Mesodermal cell (in vitro differentiated cells): ENCODE results near the gene MPHOSPH9.

ENCODE experiments used
- H3K27ac ChIP-seq: 2 replicates; pipeline ENCODE4 v1.7.0; 2013; ENCODE audit warnings: mild to moderate bottlenecking, low read depth, low read length, moderate library complexity; ENCODE audit not compliant: severe bottlenecking
- H3K36me3 ChIP-seq: 2 replicates; pipeline ENCODE4 v1.7.1; 2013; ENCODE audit warnings: mild to moderate bottlenecking, low read length, moderate library complexity; ENCODE audit not compliant: control insufficient read depth, insufficient read depth
- H3K4me1 ChIP-seq: one replicate; pipeline ENCODE4 v1.7.1; 2013; ENCODE audit warnings: mild to moderate bottlenecking, low read length; ENCODE audit not compliant: insufficient read depth, control insufficient read depth, poor library complexity, severe bottlenecking
- H3K4me3 ChIP-seq: 2 replicates; pipeline ENCODE4 v1.7.0; 2013; ENCODE audit warnings: low read length, control low read depth, mild to moderate bottlenecking; ENCODE audit not compliant: insufficient read depth, poor library complexity, severe bottlenecking; ENCODE audit errors: extremely low read depth
- H3K9me3 ChIP-seq: 2 replicates; pipeline ENCODE4 v1.7.1; 2013; ENCODE audit warnings: mild to moderate bottlenecking, low read length, moderate library complexity; ENCODE audit not compliant: control insufficient read depth
- WGBS, 2 experiments: methylation state at CpG; one replicate each; pipeline ENCODE4 v1.1.5; 2013; ENCODE audit warnings: missing lambda C conversion rate in 2 of 2; ENCODE audit not compliant: insufficient coverage in 2 of 2; 5-methylcytosine and 5-hydroxymethylcytosine counted together

The MPHOSPH9 gene

DNA sequence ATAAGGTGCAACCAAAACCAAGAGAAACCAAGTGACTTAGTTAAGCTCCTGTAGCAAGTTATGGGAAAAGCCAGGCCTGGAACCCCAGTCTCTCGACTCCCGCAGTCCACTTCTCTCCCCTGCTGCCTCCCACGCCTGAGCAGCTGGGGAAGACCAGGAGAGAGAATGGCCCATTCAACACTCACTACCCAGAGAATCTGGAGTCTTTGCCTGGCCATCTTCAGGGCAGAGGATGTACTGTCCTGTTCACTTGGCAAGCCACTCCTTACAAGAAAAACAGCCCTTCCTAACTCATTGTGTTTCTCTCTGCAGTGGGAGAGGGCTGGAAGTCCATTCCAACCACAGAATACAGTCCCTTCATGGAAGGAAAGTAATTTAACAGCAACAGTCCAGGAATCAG lies 83.9 kb downstream of the MPHOSPH9 start:
- 90% methylated on average over 3 of the region's 3 CpGs; no CpG with 5 or more reads in 1 of the 2 experiments for WGBS, 2 experiments
- Histone ChIP-seq H3K27ac (peak overlapping the region; percentile 54), H3K4me1 (peaks cover 29% of the 10 kb centered on the region), H3K9me3 (no peaks in the 10 kb centered on the region), H3K36me3 (peaks cover 8% of the 10 kb centered on the region), H3K4me3 (peak overlapping the region; percentile 54)

- H3K4me3 ChIP-seq, result no peak overlapping the region
- H3K27ac ChIP-seq, result peak overlapping the region; percentile 42
- peaks cover 9% of the 10 kb centered on the region for H3K36me3 ChIP-seq
- peaks cover 32% of the 10 kb centered on the region for H3K4me1 ChIP-seq
- no peaks in the 10 kb centered on the region for H3K9me3 ChIP-seq
- 74 to 78% methylated on average over 5 of the region's 5 CpGs for whole genome bisulfite sequencing, 2 experiments
Measured at GRCh38 chr12:123148655-123149054, 84.3 kb downstream of the MPHOSPH9 start.

DNA sequence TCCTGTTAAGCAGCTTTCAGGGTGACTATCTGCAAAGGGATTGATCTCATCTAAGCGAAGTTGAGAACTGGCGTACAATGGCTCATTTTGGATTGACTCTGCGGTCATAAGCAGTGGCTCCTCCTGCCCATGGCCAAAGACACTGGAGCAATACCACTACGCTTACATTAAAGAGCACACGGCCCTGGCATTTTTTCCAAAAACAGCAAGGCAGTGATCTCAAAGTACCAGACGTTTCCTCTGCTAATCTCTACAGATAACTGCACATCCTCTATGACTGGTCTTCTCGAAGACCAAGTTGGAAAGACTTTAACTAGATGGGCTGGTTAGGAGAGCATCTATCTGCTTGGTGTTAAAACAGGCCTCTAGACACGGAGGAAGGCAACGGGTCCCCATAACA lies 84.7 kb downstream of the MPHOSPH9 start:
- H3K9me3 ChIP-seq, result no peaks in the 10 kb centered on the region
- peaks cover 37% of the 10 kb centered on the region for H3K4me1 ChIP-seq
- H3K36me3 ChIP-seq, result peaks cover 9% of the 10 kb centered on the region
- H3K4me3 ChIP-seq, result no peak overlapping the region
- 64 to 81% methylated on average over 7 of the region's 9 CpGs for WGBS, 2 experiments
- peak overlapping the region; percentile 62 for H3K27ac ChIP-seq

- H3K4me1 ChIP-seq, result peaks cover 61% of the 10 kb centered on the region
- no peaks in the 10 kb centered on the region for H3K9me3 ChIP-seq
- H3K4me3 ChIP-seq, result no peak overlapping the region
- H3K27ac ChIP-seq, result no peak overlapping the region
- H3K36me3 ChIP-seq, result peaks cover 6% of the 10 kb centered on the region
- 100% methylated on average over 2 of the region's 2 CpGs; no CpG with 5 or more reads in 1 of the 2 experiments for WGBS, 2 experiments
Measured at GRCh38 chr12:123145211-123145610, 87.7 kb downstream of the MPHOSPH9 start.

GRCh38 chr12:123143736-123144461 lies 89.0 kb downstream of the MPHOSPH9 start:
- WGBS, 2 experiments, result 93 to 94% methylated on average over 3 to 4 of the region's 4 CpGs
- Histone ChIP-seq H3K27ac (no peak overlapping the region), H3K4me1 (peaks cover 55% of the 10 kb centered on the region), H3K4me3 (no peak overlapping the region), H3K9me3 (no peaks in the 10 kb centered on the region), H3K36me3 (peaks cover 6% of the 10 kb centered on the region)

GRCh38 chr12:123142921-123143735 lies 89.8 kb downstream of the MPHOSPH9 start:
- Histone ChIP-seq H3K27ac (no peak overlapping the region), H3K4me1 (peaks cover 51% of the 10 kb centered on the region), H3K36me3 (peaks cover 8% of the 10 kb centered on the region), H3K4me3 (no peak overlapping the region), H3K9me3 (no peaks in the 10 kb centered on the region)
- 83 to 87% methylated on average over 10 of the region's 11 CpGs for WGBS, 2 experiments

DNA sequence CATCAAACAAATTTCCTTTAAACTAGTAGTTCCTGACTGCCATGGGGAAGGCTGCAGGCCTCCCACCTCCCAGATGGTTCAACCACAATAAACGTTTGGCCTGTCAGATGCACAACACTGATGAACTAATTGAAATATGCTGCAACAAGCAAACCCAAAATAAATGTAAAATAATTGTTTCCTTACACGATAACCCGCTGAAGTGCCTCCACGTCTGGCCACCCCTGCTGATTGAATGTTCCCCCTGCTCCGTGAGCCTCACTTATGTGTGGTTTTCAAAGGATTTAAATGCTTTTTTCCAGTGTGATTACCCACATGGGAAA lies 90.5 kb downstream of the MPHOSPH9 start:
- no peaks in the 10 kb centered on the region for H3K9me3 ChIP-seq
- peaks cover 13% of the 10 kb centered on the region for H3K36me3 ChIP-seq
- WGBS, 2 experiments, result 20 to 90% methylated on average over 1 to 5 of the region's 5 CpGs
- H3K4me1 ChIP-seq, result peaks cover 46% of the 10 kb centered on the region
- H3K4me3 ChIP-seq, result no peak overlapping the region
- peak overlapping the region; percentile 92 for H3K27ac ChIP-seq

- 54 to 58% methylated on average over 9 to 12 of the region's 15 CpGs for WGBS, 2 experiments
- no peaks in the 10 kb centered on the region for H3K9me3 ChIP-seq
- peaks cover 44% of the 10 kb centered on the region for H3K4me1 ChIP-seq
- H3K27ac ChIP-seq, result peak overlapping the region; percentile 92
- no peak overlapping the region for H3K4me3 ChIP-seq
- H3K36me3 ChIP-seq, result peaks cover 13% of the 10 kb centered on the region
Measured at GRCh38 chr12:123141615-123142517, 91.1 kb downstream of the MPHOSPH9 start.

- Histone ChIP-seq H3K4me1 (peaks cover 44% of the 10 kb centered on the region), H3K4me3 (no peak overlapping the region), H3K9me3 (no peaks in the 10 kb centered on the region), H3K36me3 (peaks cover 13% of the 10 kb centered on the region), H3K27ac (peak overlapping the region; percentile 92)
- 90 to 95% methylated on average over 3 to 5 of the region's 6 CpGs for WGBS, 2 experiments
Measured at GRCh38 chr12:123140676-123141614, 92.0 kb downstream of the MPHOSPH9 start.
